Measurements from ENCODE around the gene ZNF500.

ZNF500 gene

DNA sequence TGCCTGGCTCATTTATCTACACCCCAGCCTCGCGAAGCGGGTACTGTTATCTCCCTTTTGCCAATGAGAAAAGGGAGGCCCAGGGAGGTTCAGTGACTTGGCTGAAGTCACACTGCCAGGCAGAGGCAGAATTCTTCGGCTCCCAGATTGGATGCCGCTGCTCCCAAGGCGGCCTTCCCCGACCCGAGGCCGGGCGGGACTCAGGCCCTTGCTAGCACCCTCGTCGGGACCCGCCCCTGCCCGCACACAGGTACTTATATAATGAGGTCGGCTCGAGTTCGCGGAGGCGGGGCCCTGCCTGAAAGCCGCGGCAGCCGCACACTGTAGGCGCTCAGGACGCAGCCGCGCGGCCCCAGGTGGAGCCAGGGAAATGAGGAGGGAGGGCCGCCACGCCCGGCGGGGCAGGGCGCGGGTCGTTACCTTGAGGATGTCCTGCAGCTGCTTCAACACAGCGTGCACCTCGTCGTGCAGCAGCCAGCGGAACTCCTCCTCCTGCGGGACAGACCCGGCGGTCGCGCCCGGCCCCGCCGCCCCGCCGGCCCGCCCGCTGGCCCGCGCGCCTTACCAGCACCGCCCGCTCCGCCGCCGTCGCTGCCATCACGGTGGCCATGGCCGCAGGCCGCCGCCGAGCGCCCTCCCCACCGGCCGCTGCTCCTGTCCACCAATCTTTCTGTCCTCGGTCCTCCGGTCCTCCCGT lies 35.1 kb upstream of the ZNF500 start, which contains the start of gene ROGDI (continued):
- TF ChIP-seq, protein P1, sequence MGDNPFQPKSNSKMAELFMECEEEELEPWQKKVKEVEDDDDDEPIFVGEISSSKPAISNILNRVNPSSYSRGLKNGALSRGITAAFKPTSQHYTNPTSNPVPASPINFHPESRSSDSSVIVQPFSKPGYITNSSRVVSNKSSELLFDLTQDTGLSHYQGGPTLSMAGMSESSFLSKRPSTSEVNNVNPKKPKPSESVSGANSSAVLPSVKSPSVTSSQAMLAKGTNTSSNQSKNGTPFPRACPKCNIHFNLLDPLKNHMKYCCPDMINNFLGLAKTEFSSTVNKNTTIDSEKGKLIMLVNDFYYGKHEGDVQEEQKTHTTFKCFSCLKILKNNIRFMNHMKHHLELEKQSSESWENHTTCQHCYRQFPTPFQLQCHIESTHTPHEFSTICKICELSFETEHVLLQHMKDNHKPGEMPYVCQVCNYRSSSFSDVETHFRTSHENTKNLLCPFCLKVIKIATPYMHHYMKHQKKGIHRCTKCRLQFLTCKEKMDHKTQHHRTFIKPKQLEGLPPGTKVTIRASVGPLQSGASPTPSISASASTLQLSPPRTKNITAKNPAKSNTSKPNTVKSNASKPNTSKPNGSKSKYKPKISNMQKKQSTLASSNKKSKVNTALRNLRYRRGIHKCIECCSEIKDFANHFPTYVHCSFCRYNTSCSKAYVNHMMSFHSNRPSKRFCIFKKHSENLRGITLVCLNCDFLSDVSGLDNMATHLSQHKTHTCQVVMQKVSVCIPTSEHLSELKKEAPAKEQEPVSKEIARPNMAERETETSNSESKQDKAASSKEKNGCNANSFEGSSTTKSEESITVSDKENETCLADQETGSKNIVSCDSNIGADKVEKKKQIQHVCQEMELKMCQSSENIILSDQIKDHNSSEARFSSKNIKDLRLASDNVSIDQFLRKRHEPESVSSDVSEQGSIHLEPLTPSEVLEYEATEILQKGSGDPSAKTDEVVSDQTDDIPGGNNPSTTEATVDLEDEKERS (tag by site-specific recombination; IDR thresholded peaks at IDR 0.05), result no peak
- TF ChIP-seq ZNF561 (tag by site-specific recombination; IDR thresholded peaks at IDR 0.05; ENCODE audit: borderline replicate concordance) (no peak), ZNF621 (tag by site-specific recombination; IDR thresholded peaks at IDR 0.05) (no peak), ZNF658 (tag by site-specific recombination; IDR thresholded peaks at IDR 0.05) (no peak), ZFP37 (tag by site-specific recombination; IDR thresholded peaks at IDR 0.05) (no peak), ZNF19 (tag by site-specific recombination; IDR thresholded peaks at IDR 0.05; ENCODE audit: low read depth) (no peak), ZIC2 (tag by site-specific recombination; IDR thresholded peaks at IDR 0.05) (peak; percentile 49), REPIN1 (tag by site-specific recombination; IDR thresholded peaks at IDR 0.05; ENCODE audit: low read depth) (0 out of 2 replicates have a peak, but pooled peaks have one; percentile 62), ZNF701 (tag by site-specific recombination; IDR thresholded peaks at IDR 0.05) (0 out of 2 replicates have a peak, but pooled peaks have one; percentile 18), ZNF157 (tag by site-specific recombination; IDR thresholded peaks at IDR 0.05) (no peak), ZSCAN16 (tag by site-specific recombination; IDR thresholded peaks at IDR 0.05) (no peak), ZNF514 (tag by site-specific recombination; IDR thresholded peaks at IDR 0.05) (no peak), HOXD13 (CRISPR knock-in tag; IDR thresholded peaks at IDR 0.05; ENCODE audit: borderline replicate concordance) (no peak), GLIS1 (tag by site-specific recombination; IDR thresholded peaks at IDR 0.05) (no peak), ZNF202 (tag by site-specific recombination; IDR thresholded peaks at IDR 0.05; ENCODE audit: borderline replicate concordance) (no peak), OVOL3 (tag by site-specific recombination; IDR thresholded peaks at IDR 0.05) (no peak), IKZF3 (tag by site-specific recombination; IDR thresholded peaks at IDR 0.05) (no peak), MEIS1 (CRISPR knock-in tag; IDR thresholded peaks at IDR 0.05; ENCODE audit: borderline replicate concordance) (no peak), KLF7 (tag by site-specific recombination; IDR thresholded peaks at IDR 0.05; ENCODE audit: borderline replicate concordance) (0 out of 2 replicates have a peak, but pooled peaks have one; percentile 26), ZFP69B (tag by site-specific recombination; IDR thresholded peaks at IDR 0.05) (no peak), HOXA7 (CRISPR knock-in tag; IDR thresholded peaks at IDR 0.05; ENCODE audit: borderline replicate concordance) (no peak), ZNF404 (tag by site-specific recombination; IDR thresholded peaks at IDR 0.05) (no peak)
- TF ChIP-seq, protein P2, sequence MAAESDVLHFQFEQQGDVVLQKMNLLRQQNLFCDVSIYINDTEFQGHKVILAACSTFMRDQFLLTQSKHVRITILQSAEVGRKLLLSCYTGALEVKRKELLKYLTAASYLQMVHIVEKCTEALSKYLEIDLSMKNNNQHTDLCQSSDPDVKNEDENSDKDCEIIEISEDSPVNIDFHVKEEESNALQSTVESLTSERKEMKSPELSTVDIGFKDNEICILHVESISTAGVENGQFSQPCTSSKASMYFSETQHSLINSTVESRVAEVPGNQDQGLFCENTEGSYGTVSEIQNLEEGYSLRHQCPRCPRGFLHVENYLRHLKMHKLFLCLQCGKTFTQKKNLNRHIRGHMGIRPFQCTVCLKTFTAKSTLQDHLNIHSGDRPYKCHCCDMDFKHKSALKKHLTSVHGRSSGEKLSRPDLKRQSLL (tag by site-specific recombination; IDR thresholded peaks at IDR 0.05), result no peak
- TF ChIP-seq, protein P3, sequence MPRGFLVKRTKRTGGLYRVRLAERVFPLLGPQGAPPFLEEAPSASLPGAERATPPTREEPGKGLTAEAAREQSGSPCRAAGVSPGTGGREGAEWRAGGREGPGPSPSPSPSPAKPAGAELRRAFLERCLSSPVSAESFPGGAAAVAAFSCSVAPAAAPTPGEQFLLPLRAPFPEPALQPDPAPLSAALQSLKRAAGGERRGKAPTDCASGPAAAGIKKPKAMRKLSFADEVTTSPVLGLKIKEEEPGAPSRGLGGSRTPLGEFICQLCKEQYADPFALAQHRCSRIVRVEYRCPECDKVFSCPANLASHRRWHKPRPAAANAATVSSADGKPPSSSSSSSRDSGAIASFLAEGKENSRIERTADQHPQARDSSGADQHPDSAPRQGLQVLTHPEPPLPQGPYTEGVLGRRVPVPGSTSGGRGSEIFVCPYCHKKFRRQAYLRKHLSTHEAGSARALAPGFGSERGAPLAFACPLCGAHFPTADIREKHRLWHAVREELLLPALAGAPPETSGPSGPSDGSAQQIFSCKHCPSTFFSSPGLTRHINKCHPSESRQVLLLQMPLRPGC (tag by site-specific recombination; IDR thresholded peaks at IDR 0.05), result 0 out of 2 replicates have a peak, but pooled peaks have one; percentile 12
- TF ChIP-seq, protein P4, sequence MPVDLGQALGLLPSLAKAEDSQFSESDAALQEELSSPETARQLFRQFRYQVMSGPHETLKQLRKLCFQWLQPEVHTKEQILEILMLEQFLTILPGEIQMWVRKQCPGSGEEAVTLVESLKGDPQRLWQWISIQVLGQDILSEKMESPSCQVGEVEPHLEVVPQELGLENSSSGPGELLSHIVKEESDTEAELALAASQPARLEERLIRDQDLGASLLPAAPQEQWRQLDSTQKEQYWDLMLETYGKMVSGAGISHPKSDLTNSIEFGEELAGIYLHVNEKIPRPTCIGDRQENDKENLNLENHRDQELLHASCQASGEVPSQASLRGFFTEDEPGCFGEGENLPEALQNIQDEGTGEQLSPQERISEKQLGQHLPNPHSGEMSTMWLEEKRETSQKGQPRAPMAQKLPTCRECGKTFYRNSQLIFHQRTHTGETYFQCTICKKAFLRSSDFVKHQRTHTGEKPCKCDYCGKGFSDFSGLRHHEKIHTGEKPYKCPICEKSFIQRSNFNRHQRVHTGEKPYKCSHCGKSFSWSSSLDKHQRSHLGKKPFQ (tag by site-specific recombination; IDR thresholded peaks at IDR 0.05), result no peak
- TF ChIP-seq, protein P5, sequence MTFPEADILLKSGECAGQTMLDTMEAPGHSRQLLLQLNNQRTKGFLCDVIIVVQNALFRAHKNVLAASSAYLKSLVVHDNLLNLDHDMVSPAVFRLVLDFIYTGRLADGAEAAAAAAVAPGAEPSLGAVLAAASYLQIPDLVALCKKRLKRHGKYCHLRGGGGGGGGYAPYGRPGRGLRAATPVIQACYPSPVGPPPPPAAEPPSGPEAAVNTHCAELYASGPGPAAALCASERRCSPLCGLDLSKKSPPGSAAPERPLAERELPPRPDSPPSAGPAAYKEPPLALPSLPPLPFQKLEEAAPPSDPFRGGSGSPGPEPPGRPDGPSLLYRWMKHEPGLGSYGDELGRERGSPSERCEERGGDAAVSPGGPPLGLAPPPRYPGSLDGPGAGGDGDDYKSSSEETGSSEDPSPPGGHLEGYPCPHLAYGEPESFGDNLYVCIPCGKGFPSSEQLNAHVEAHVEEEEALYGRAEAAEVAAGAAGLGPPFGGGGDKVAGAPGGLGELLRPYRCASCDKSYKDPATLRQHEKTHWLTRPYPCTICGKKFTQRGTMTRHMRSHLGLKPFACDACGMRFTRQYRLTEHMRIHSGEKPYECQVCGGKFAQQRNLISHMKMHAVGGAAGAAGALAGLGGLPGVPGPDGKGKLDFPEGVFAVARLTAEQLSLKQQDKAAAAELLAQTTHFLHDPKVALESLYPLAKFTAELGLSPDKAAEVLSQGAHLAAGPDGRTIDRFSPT (tag by site-specific recombination; IDR thresholded peaks at IDR 0.05), result no peak

Data from HEK293 (cell line).